Fibroblast of skin of right biceps (primary cell): ENCODE results near the gene ELMOD3.

Experiments used
- DNase-seq: peaks from one replicate; pipeline ENCODE4 v3.0.0-alpha.2; 2013

Gene ELMOD3

GRCh38 chr2:85377083-85377482 is 22.5 kb downstream of the ELMOD3 start:
- no peak for DNase-seq

- no peak for DNase-seq
Observed at GRCh38 chr2:85378257-85378656, 23.7 kb downstream of the ELMOD3 start.

- no peak for DNase-seq
Observed at GRCh38 chr2:85380048-85380447, 25.5 kb downstream of the ELMOD3 start.

- peak; percentile 23 for DNase-seq
Observed at GRCh38 chr2:85383151-85383550, 28.6 kb downstream of the ELMOD3 start.

- DNase-seq: no peak
Observed at GRCh38 chr2:85383850-85384249, 29.3 kb downstream of the ELMOD3 start.

GRCh38 chr2:85385746-85386145 is 31.2 kb downstream of the ELMOD3 start:
- DNase-seq: no peak

- no peak for DNase-seq
Observed at GRCh38 chr2:85387754-85388153, 33.2 kb downstream of the ELMOD3 start.

- no peak for DNase-seq
Observed at GRCh38 chr2:85388878-85389538, 34.4 kb downstream of the ELMOD3 start.

GRCh38 chr2:85390941-85391669 is 36.5 kb downstream of the ELMOD3 start:
- peak; percentile 37 for DNase-seq

GRCh38 chr2:85393836-85394235 is 39.3 kb downstream of the ELMOD3 start:
- no peak for DNase-seq

GRCh38 chr2:85394261-85394681 is 39.7 kb downstream of the ELMOD3 start:
- no peak for DNase-seq

- no peak for DNase-seq
Observed at GRCh38 chr2:85394976-85395375, 40.4 kb downstream of the ELMOD3 start.

- no peak for DNase-seq
Observed at GRCh38 chr2:85395912-85396475, 41.4 kb downstream of the ELMOD3 start.

GRCh38 chr2:85396531-85397470 is 42.2 kb downstream of the ELMOD3 start:
- no peak for DNase-seq

GRCh38 chr2:85397925-85398331 is 43.4 kb downstream of the ELMOD3 start:
- no peak for DNase-seq

GRCh38 chr2:85398426-85399182 is 44.0 kb downstream of the ELMOD3 start:
- no peak for DNase-seq

- DNase-seq: no peak
Observed at GRCh38 chr2:85399183-85399455, 44.5 kb downstream of the ELMOD3 start.

GRCh38 chr2:85400023-85400422 is 45.5 kb downstream of the ELMOD3 start:
- DNase-seq: no peak

GRCh38 chr2:85400541-85401463 is 46.2 kb downstream of the ELMOD3 start:
- no peak for DNase-seq

- no peak for DNase-seq
Observed at GRCh38 chr2:85401464-85401805, 46.9 kb downstream of the ELMOD3 start.

GRCh38 chr2:85401844-85402243 is 47.3 kb downstream of the ELMOD3 start:
- DNase-seq: no peak
